SK-N-SH treated with all-trans-retinoic acid at 6 μM for 48 hours (cell line): ENCODE measurements around the gene FHOD3.

Source experiments
- ATAC-seq: fragments of 200-7000 bp; cut with Tn5 transposase; 3 replicates; pipeline ENCODE4 v1.9.1; 2020; ENCODE audit warnings: mild to moderate bottlenecking, moderate library complexity
- ARNTL ChIP-seq: fragments of 450-650 bp; formaldehyde crosslinking; IDR thresholded peaks from 2 replicates; pipeline ENCODE4 v1.5.0; 2020; ENCODE audit warnings: low read depth, mild to moderate bottlenecking, moderate library complexity, borderline replicate concordance
- BACH2 ChIP-seq: fragments of 250-450 bp; sonication (Bioruptor Pico); IDR thresholded peaks from 2 replicates; pipeline ENCODE4 v1.9.0; 2021; ENCODE audit warnings: mild to moderate bottlenecking, borderline replicate concordance
- ESRRG ChIP-seq: fragments of 250-450 bp; sonication (Bioruptor Pico); IDR thresholded peaks from 2 replicates; pipeline ENCODE4 v1.6.1; 2021; ENCODE audit warnings: mild to moderate bottlenecking
- GLIS3 ChIP-seq: fragments of 250-450 bp; sonication (Bioruptor Pico); IDR thresholded peaks from 2 replicates; pipeline ENCODE4 v1.5.0; 2020; ENCODE audit warnings: mild to moderate bottlenecking, moderate library complexity
- ISL1 ChIP-seq: fragments of 250-450 bp; sonication (Bioruptor Pico); IDR thresholded peaks from 2 replicates; pipeline ENCODE4 v2.1.2; 2022; ENCODE audit warnings: mild to moderate bottlenecking, moderate library complexity
- OSR1 ChIP-seq: fragments of 250-450 bp; sonication (Bioruptor Pico); IDR thresholded peaks from 2 replicates; pipeline ENCODE4 v1.8.0; 2022; ENCODE audit warnings: moderate library complexity, mild to moderate bottlenecking, inconsistent platforms
- PPARA ChIP-seq: fragments of 250-450 bp; sonication (Bioruptor Pico); IDR thresholded peaks from 2 replicates; pipeline ENCODE4 v1.5.0; 2020; ENCODE audit warnings: mild to moderate bottlenecking, borderline replicate concordance
- RARB ChIP-seq: fragments of 250-450 bp; sonication (Bioruptor Pico); IDR thresholded peaks from 2 replicates; pipeline ENCODE4 v1.8.0; 2021; ENCODE audit warnings: mild to moderate bottlenecking, moderate library complexity
- SNAI2 ChIP-seq: fragments of 250-450 bp; sonication (Bioruptor Pico); IDR thresholded peaks from 2 replicates; pipeline ENCODE4 v1.5.0; 2020; ENCODE audit warnings: mild to moderate bottlenecking, moderate library complexity
- TCF4 ChIP-seq: fragments of 250-450 bp; sonication (Bioruptor Pico); IDR thresholded peaks from 2 replicates; pipeline ENCODE4 v1.8.0; 2021; ENCODE audit warnings: mild to moderate bottlenecking, moderate library complexity, borderline replicate concordance
- TOX ChIP-seq: fragments of 250-450 bp; sonication (Bioruptor Pico); IDR thresholded peaks from 2 replicates; pipeline ENCODE4 v1.8.0; 2021; ENCODE audit warnings: mild to moderate bottlenecking, moderate library complexity, borderline replicate concordance
- ZC3H10 ChIP-seq: fragments of 250-450 bp; sonication (Bioruptor Pico); IDR thresholded peaks from 2 replicates; pipeline ENCODE4 v1.5.1; 2021; ENCODE audit warnings: mild to moderate bottlenecking, moderate library complexity
- ZFP3 ChIP-seq: fragments of 250-450 bp; sonication (Bioruptor Pico); IDR thresholded peaks from 2 replicates; pipeline ENCODE4 v1.5.0; 2020; ENCODE audit warnings: mild to moderate bottlenecking, moderate library complexity
- ZFP30 ChIP-seq: fragments of 450-650 bp; formaldehyde crosslinking; IDR thresholded peaks from 2 replicates; pipeline ENCODE4 v1.5.0; 2022; ENCODE audit warnings: mild to moderate bottlenecking, moderate library complexity
- ZNF70 ChIP-seq: fragments of 450-650 bp; formaldehyde crosslinking; IDR thresholded peaks from 2 replicates; pipeline ENCODE4 v1.5.0; 2020; ENCODE audit warnings: mild to moderate bottlenecking, moderate library complexity
- ZNF8 ChIP-seq: fragments of 450-650 bp; formaldehyde crosslinking; IDR thresholded peaks from 2 replicates; pipeline ENCODE4 v1.5.0; 2020; ENCODE audit warnings: mild to moderate bottlenecking, moderate library complexity
- TF ChIP-seq, protein P1 (sequence below): fragments of 250-450 bp; sonication (Bioruptor Pico); IDR thresholded peaks from 2 replicates; pipeline ENCODE4 v1.5.0; 2020; ENCODE audit warnings: mild to moderate bottlenecking, moderate library complexity
- TF ChIP-seq, protein P2 (sequence below): fragments of 250-450 bp; sonication (Bioruptor Pico); IDR thresholded peaks from 2 replicates; pipeline ENCODE4 v1.8.0; 2020; ENCODE audit warnings: mild to moderate bottlenecking, moderate library complexity, borderline replicate concordance
- TF ChIP-seq, protein P3 (sequence below): fragments of 250-450 bp; sonication (Bioruptor Pico); IDR thresholded peaks from 2 replicates; pipeline ENCODE4 v1.5.1; 2021; ENCODE audit warnings: mild to moderate bottlenecking, moderate library complexity
- TF ChIP-seq, protein P4 (sequence below): fragments of 250-450 bp; sonication (Bioruptor Pico); IDR thresholded peaks from 2 replicates; pipeline ENCODE4 v1.5.1; 2020; ENCODE audit warnings: low read depth, mild to moderate bottlenecking, moderate library complexity
- TF ChIP-seq, protein P5 (sequence below): fragments of 250-450 bp; sonication (Bioruptor Pico); IDR thresholded peaks from 2 replicates; pipeline ENCODE4 v1.8.0; 2021; ENCODE audit warnings: low read depth, mild to moderate bottlenecking, moderate library complexity, borderline replicate concordance

Gene FHOD3

DNA sequence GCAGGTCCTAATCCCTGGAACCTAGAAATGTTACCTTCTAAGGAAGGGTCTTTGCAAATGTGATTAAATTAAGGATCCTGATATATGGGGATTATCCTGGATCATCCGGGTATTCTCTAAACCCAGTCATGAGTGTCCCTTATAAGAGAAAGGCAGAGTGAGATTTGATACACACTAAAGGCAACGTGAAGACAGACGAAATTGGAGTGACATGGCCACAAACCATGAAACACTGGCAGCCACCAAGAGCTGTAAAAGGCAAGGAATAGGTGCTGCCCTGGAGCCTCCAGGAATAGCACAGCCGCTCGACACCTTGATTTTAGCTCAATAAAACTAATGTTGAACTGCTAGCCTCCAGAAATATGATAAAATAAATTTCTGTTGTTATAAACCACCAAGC, 486.3 kb downstream of the FHOD3 start:
- TF ChIP-seq TOX (CRISPR knock-in tag) (no peak), ESRRG (no peak), ZFP3 (no peak), BACH2 (no peak), ZFP30 (no peak), GLIS3 (CRISPR knock-in tag) (no peak), ZNF70 (CRISPR knock-in tag) (no peak), ZNF8 (CRISPR knock-in tag) (no peak), ZC3H10 (CRISPR knock-in tag) (no peak), OSR1 (CRISPR knock-in tag) (no peak), ISL1 (CRISPR knock-in tag) (no peak), PPARA (CRISPR knock-in tag) (no peak), RARB (CRISPR knock-in tag) (no peak), TCF4 (CRISPR knock-in tag) (no peak), ARNTL (CRISPR knock-in tag) (no peak)
- TF ChIP-seq, protein P1, sequence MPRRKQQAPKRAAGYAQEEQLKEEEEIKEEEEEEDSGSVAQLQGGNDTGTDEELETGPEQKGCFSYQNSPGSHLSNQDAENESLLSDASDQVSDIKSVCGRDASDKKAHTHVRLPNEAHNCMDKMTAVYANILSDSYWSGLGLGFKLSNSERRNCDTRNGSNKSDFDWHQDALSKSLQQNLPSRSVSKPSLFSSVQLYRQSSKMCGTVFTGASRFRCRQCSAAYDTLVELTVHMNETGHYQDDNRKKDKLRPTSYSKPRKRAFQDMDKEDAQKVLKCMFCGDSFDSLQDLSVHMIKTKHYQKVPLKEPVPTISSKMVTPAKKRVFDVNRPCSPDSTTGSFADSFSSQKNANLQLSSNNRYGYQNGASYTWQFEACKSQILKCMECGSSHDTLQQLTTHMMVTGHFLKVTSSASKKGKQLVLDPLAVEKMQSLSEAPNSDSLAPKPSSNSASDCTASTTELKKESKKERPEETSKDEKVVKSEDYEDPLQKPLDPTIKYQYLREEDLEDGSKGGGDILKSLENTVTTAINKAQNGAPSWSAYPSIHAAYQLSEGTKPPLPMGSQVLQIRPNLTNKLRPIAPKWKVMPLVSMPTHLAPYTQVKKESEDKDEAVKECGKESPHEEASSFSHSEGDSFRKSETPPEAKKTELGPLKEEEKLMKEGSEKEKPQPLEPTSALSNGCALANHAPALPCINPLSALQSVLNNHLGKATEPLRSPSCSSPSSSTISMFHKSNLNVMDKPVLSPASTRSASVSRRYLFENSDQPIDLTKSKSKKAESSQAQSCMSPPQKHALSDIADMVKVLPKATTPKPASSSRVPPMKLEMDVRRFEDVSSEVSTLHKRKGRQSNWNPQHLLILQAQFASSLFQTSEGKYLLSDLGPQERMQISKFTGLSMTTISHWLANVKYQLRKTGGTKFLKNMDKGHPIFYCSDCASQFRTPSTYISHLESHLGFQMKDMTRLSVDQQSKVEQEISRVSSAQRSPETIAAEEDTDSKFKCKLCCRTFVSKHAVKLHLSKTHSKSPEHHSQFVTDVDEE (CRISPR knock-in tag) = no peak
- TF ChIP-seq, protein P2, sequence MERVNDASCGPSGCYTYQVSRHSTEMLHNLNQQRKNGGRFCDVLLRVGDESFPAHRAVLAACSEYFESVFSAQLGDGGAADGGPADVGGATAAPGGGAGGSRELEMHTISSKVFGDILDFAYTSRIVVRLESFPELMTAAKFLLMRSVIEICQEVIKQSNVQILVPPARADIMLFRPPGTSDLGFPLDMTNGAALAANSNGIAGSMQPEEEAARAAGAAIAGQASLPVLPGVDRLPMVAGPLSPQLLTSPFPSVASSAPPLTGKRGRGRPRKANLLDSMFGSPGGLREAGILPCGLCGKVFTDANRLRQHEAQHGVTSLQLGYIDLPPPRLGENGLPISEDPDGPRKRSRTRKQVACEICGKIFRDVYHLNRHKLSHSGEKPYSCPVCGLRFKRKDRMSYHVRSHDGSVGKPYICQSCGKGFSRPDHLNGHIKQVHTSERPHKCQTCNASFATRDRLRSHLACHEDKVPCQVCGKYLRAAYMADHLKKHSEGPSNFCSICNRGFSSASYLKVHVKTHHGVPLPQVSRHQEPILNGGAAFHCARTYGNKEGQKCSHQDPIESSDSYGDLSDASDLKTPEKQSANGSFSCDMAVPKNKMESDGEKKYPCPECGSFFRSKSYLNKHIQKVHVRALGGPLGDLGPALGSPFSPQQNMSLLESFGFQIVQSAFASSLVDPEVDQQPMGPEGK (CRISPR knock-in tag) = no peak
- TF ChIP-seq, protein P3, sequence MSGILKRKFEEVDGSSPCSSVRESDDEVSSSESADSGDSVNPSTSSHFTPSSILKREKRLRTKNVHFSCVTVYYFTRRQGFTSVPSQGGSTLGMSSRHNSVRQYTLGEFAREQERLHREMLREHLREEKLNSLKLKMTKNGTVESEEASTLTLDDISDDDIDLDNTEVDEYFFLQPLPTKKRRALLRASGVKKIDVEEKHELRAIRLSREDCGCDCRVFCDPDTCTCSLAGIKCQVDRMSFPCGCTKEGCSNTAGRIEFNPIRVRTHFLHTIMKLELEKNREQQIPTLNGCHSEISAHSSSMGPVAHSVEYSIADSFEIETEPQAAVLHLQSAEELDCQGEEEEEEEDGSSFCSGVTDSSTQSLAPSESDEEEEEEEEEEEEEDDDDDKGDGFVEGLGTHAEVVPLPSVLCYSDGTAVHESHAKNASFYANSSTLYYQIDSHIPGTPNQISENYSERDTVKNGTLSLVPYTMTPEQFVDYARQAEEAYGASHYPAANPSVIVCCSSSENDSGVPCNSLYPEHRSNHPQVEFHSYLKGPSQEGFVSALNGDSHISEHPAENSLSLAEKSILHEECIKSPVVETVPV (CRISPR knock-in tag) = no peak
- TF ChIP-seq, protein P4, sequence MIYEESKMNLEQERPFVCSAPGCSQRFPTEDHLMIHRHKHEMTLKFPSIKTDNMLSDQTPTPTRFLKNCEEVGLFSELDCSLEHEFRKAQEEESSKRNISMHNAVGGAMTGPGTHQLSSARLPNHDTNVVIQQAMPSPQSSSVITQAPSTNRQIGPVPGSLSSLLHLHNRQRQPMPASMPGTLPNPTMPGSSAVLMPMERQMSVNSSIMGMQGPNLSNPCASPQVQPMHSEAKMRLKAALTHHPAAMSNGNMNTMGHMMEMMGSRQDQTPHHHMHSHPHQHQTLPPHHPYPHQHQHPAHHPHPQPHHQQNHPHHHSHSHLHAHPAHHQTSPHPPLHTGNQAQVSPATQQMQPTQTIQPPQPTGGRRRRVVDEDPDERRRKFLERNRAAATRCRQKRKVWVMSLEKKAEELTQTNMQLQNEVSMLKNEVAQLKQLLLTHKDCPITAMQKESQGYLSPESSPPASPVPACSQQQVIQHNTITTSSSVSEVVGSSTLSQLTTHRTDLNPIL (CRISPR knock-in tag) = no peak
- TF ChIP-seq, protein P5, sequence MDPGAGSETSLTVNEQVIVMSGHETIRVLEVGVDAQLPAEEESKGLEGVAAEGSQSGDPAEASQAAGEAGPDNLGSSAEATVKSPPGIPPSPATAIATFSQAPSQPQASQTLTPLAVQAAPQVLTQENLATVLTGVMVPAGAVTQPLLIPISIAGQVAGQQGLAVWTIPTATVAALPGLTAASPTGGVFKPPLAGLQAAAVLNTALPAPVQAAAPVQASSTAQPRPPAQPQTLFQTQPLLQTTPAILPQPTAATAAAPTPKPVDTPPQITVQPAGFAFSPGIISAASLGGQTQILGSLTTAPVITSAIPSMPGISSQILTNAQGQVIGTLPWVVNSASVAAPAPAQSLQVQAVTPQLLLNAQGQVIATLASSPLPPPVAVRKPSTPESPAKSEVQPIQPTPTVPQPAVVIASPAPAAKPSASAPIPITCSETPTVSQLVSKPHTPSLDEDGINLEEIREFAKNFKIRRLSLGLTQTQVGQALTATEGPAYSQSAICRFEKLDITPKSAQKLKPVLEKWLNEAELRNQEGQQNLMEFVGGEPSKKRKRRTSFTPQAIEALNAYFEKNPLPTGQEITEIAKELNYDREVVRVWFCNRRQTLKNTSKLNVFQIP (CRISPR knock-in tag) = no peak
- no peak for ATAC-seq

DNA sequence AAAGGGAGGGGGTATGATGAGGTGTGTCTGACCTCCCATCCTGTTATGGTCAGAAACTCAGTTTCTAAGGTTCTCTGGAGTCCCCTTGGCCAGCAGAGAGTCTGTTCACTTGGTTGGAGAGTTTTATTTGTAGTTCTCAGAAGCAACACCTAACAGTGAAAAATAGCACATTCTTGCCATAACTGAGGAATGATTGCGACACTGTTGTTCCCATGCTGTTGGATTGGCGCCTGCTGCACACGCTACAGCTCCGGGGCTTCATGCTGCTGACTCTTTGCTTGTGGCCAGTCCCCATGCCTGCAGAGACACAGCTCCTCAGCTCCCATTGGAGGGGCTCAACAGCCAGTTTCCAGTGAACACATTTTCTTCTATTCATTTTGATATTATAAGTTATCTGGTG, 489.2 kb downstream of the FHOD3 start:
- peak; percentile 57 for ATAC-seq
- TF ChIP-seq ZFP3 (no peak), ZNF8 (CRISPR knock-in tag) (no peak), ZFP30 (no peak), BACH2 (no peak), TOX (CRISPR knock-in tag) (no peak), SNAI2 (CRISPR knock-in tag) (no peak), ZC3H10 (CRISPR knock-in tag) (no peak), ARNTL (CRISPR knock-in tag) (no peak), OSR1 (CRISPR knock-in tag) (no peak), GLIS3 (CRISPR knock-in tag) (no peak)
- TF ChIP-seq, protein P2 (CRISPR knock-in tag) = no peak
- TF ChIP-seq, protein P4 (CRISPR knock-in tag) = no peak
